ENCODE data around the gene CYSTM1. TPM values are rescaled to one million over a fixed set of nuclear protein-coding genes. Genes with fewer than 3 reads are reported as not detected.

The CYSTM1 gene
- total RNA-seq, 1 donor from 2014 or later: 93.3 TPM

- H3K36me3 ChIP-seq: no peaks in the 10 kb centered on the region
- intact Hi-C loops (cut with micrococcal nuclease): no loop called here
- H3K9me3 ChIP-seq (replicated peaks): no peaks in the 10 kb centered on the region
- peak overlapping the region; percentile 46 for H3K4me3 ChIP-seq
- no peaks in the 10 kb centered on the region for H3K27me3 ChIP-seq (ENCODE audit: low read depth)
- no peak for TF ChIP-seq CTCF (IDR thresholded peaks at IDR 0.05; ENCODE audit: borderline replicate concordance)
- peak overlapping the region; percentile 87 for H3K27ac ChIP-seq (replicated peaks)
- DNase-seq: no peak
- H3K4me1 ChIP-seq: peaks cover 66% of the 10 kb centered on the region
These were observed 92.2 kb downstream of the CYSTM1 start for GRCh38 chr5:140267201-140267540.

GRCh38 chr5:140267559-140268018, 92.6 kb downstream of the CYSTM1 start:
- Histone ChIP-seq H3K27ac (replicated peaks) (peak overlapping the region; percentile 87), H3K4me1 (peaks cover 64% of the 10 kb centered on the region), H3K9me3 (replicated peaks) (no peaks in the 10 kb centered on the region), H3K27me3 (ENCODE audit: low read depth) (no peaks in the 10 kb centered on the region), H3K36me3 (no peaks in the 10 kb centered on the region), H3K4me3 (peak overlapping the region; percentile 46)
- no peak for TF ChIP-seq CTCF (IDR thresholded peaks at IDR 0.05; ENCODE audit: borderline replicate concordance)
- no peak for DNase-seq
- intact Hi-C loops (cut with micrococcal nuclease): no loop called here

GRCh38 chr5:140270008-140270407, 95.0 kb downstream of the CYSTM1 start:
- peaks cover 65% of the 10 kb centered on the region for H3K4me1 ChIP-seq
- intact Hi-C loops (cut with micrococcal nuclease): no loop called here
- no peaks in the 10 kb centered on the region for H3K36me3 ChIP-seq
- H3K27me3 ChIP-seq (ENCODE audit: low read depth): no peaks in the 10 kb centered on the region
- DNase-seq: no peak
- H3K27ac ChIP-seq (replicated peaks): no peak overlapping the region
- no peak overlapping the region for H3K4me3 ChIP-seq
- TF ChIP-seq CTCF (IDR thresholded peaks at IDR 0.05; ENCODE audit: borderline replicate concordance): no peak
- H3K9me3 ChIP-seq (replicated peaks): no peaks in the 10 kb centered on the region

GRCh38 chr5:140273401-140273877, 98.5 kb downstream of the CYSTM1 start:
- no peak for DNase-seq
- no peak for TF ChIP-seq CTCF (IDR thresholded peaks at IDR 0.05; ENCODE audit: borderline replicate concordance)
- intact Hi-C loops (cut with micrococcal nuclease): no loop called here

GRCh38 chr5:140275837-140276236, 100.8 kb downstream of the CYSTM1 start:
- intact Hi-C loops (cut with micrococcal nuclease): no loop called here
- peaks cover 34% of the 10 kb centered on the region for H3K4me1 ChIP-seq
- no peak for TF ChIP-seq CTCF (IDR thresholded peaks at IDR 0.05; ENCODE audit: borderline replicate concordance)
- no peak for DNase-seq
- H3K36me3 ChIP-seq: no peaks in the 10 kb centered on the region
- no peak overlapping the region for H3K27ac ChIP-seq (replicated peaks)
- H3K4me3 ChIP-seq: no peak overlapping the region
- H3K9me3 ChIP-seq (replicated peaks): no peaks in the 10 kb centered on the region
- no peaks in the 10 kb centered on the region for H3K27me3 ChIP-seq (ENCODE audit: low read depth)

More at GRCh38 chr5:140273401-140273877, 98.5 kb downstream of the CYSTM1 start:
- H3K27ac ChIP-seq (replicated peaks): peak overlapping the region; percentile 64
- H3K4me3 ChIP-seq: no peak overlapping the region
- H3K27me3 ChIP-seq (ENCODE audit: low read depth): no peaks in the 10 kb centered on the region
- H3K4me1 ChIP-seq: peaks cover 32% of the 10 kb centered on the region
- no peaks in the 10 kb centered on the region for H3K9me3 ChIP-seq (replicated peaks)
- no peaks in the 10 kb centered on the region for H3K36me3 ChIP-seq

Measured in left ventricle myocardium inferior (tissue), 1 donor.